ENCODE data around the gene FAIM2.

The FAIM2 gene

GRCh38 chr12:49818241-49818895, 85.3 kb downstream of the FAIM2 start:
- no peak for DNase-seq
